PFSK-1 (cell line): ENCODE measurements around the gene DNMT3B.
A peak's percentile ranks its signal among the peaks of the same experiment; 100 is the strongest.

Source experiments
- FOXP2 ChIP-seq: optimal IDR thresholded peaks from 2 replicates; pipeline ENCODE3; 2011; ENCODE audit warnings: borderline replicate concordance, control low read depth, inconsistent platforms; ENCODE audit not compliant: insufficient read depth; ENCODE audit errors: extremely low read length, extremely low read depth
- POLR2AphosphoS5 ChIP-seq: IDR thresholded peaks from 2 replicates; pipeline ENCODE4 v1.6.1; 2012; ENCODE audit warnings: low read depth, mild to moderate bottlenecking, control low read depth, low read length, moderate library complexity
- SIN3A ChIP-seq: IDR thresholded peaks from 2 replicates; pipeline ENCODE4 v1.6.1; 2012; ENCODE audit warnings: mild to moderate bottlenecking, low read length, moderate library complexity, borderline replicate concordance; ENCODE audit not compliant: insufficient read depth
- TAF1 ChIP-seq: IDR thresholded peaks from 2 replicates; pipeline ENCODE4 v1.6.1; 2012; ENCODE audit warnings: low read length, control low read depth, borderline replicate concordance; ENCODE audit not compliant: insufficient read depth
- TF ChIP-seq, protein P1 (sequence below), 2 experiments: IDR thresholded peaks; 2 replicates each; pipeline versions ENCODE4 v1.6.1 to v1.8.0; 2011 to 2012; ENCODE audit warnings: low read depth in 2 of 2, low read length in 2 of 2, control low read depth in 1 of 2, inconsistent platforms in 1 of 2, mild to moderate bottlenecking in 1 of 2, moderate library complexity in 1 of 2; ENCODE audit not compliant: insufficient read depth in 1 of 2

DNMT3B gene

DNA sequence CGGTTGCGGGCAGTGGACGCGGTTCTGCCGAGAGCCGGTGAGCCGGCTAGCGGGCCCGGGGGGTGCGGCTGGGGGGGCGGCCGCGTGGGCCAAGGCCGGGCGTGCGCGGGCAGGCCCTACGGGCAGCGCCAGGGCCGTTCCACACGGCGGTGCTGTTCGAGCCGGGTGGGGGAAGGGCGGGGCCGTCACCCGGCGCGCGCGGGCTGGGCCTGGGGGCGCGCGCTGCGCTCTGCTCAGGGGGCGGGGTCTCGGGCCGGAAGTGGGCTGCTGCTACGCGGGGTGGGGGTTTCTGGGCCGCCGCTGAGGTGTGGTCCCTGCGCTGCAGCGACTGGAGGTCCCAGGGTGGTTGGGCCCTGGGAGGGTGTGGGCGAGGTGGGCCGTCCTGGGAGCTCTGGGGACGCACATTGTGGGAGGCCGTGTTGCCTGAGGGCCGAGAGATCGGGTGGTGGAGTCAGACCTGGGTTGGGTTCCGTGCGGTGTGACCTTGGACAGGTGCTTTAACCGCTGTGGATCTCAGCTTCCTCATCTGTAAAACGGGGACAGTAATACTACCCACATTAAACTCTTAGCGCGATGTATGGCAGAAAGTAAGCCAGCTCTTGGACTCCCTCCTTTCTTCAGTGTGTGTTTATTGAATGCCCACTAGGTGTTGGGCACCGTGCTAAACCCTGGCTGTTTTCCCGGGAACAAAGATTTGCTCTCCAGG is 58.0 kb downstream of the DNMT3B start:
- TF ChIP-seq, protein P1, sequence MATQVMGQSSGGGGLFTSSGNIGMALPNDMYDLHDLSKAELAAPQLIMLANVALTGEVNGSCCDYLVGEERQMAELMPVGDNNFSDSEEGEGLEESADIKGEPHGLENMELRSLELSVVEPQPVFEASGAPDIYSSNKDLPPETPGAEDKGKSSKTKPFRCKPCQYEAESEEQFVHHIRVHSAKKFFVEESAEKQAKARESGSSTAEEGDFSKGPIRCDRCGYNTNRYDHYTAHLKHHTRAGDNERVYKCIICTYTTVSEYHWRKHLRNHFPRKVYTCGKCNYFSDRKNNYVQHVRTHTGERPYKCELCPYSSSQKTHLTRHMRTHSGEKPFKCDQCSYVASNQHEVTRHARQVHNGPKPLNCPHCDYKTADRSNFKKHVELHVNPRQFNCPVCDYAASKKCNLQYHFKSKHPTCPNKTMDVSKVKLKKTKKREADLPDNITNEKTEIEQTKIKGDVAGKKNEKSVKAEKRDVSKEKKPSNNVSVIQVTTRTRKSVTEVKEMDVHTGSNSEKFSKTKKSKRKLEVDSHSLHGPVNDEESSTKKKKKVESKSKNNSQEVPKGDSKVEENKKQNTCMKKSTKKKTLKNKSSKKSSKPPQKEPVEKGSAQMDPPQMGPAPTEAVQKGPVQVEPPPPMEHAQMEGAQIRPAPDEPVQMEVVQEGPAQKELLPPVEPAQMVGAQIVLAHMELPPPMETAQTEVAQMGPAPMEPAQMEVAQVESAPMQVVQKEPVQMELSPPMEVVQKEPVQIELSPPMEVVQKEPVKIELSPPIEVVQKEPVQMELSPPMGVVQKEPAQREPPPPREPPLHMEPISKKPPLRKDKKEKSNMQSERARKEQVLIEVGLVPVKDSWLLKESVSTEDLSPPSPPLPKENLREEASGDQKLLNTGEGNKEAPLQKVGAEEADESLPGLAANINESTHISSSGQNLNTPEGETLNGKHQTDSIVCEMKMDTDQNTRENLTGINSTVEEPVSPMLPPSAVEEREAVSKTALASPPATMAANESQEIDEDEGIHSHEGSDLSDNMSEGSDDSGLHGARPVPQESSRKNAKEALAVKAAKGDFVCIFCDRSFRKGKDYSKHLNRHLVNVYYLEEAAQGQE (IDR thresholded peaks at IDR 0.05; ENCODE audit: insufficient read depth in 1 of 2, low read depth in 2 of 2, low read length in 2 of 2): no peak
- no peak for TF ChIP-seq TAF1
- TF ChIP-seq POLR2AphosphoS5: 0 out of 2 replicates have a peak, but pooled peaks have one; percentile 28
- TF ChIP-seq SIN3A: no peak
- TF ChIP-seq FOXP2: peak; percentile 19

DNA sequence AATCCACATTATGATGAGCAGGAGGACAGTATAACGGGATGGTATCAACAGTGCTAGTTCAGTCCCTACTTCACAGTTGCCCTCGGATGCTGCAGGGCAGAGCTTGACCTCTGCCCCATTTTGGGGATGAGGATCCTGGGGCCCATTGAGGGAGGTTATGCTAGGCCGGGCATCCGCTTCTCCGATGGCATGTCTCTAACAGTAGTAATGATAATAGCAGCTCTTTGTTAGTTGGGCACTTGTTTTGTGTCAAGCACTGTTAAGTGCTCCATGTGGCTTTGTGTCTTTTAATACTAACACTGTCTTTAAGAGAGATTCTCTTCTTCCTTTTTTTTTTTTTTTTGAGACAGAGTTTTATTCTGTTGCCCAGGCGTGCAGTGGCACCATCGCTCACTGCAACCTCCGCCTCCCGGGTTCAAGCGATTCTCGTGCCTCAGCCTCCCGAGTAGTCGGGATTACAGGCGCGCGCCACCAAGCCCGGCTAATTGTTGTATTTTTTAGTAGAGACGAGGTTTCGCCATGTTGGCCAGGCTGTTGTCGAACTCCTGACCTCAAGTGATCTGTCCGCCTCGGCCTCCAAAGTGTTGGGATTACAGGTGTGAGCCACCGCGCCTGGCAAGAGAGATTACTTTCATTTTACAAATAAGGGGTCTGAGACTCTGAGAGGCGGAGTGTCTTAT is 58.7 kb downstream of the DNMT3B start:
- TF ChIP-seq TAF1: no peak
- no peak for TF ChIP-seq POLR2AphosphoS5
- TF ChIP-seq, protein P1 (IDR thresholded peaks at IDR 0.05; ENCODE audit: insufficient read depth in 1 of 2, low read depth in 2 of 2, low read length in 2 of 2): no peak
- TF ChIP-seq SIN3A: no peak
- no peak for TF ChIP-seq FOXP2

DNA sequence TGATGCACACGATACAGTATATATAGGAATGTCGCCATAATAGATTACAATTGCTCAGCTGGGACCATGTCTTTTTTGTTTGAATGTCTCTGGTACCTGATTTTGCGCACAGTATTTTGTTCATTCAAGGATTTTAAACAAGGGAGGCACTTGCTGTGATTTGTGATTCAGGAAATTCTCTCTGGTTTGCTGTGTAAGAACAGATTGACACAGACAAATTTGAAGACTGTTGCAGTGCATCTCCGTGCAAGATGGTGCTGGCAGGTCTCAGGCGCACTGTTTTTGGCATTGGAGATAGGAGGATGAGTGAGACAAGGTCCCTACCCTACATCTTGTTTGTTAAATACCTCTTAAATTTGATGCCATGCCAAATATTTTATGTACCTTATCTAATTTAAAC is 60.0 kb downstream of the DNMT3B start:
- TF ChIP-seq TAF1: no peak
- no peak for TF ChIP-seq POLR2AphosphoS5
- no peak for TF ChIP-seq SIN3A
- no peak for TF ChIP-seq FOXP2
- TF ChIP-seq, protein P1 (IDR thresholded peaks at IDR 0.05; ENCODE audit: insufficient read depth in 1 of 2, low read depth in 2 of 2, low read length in 2 of 2): no peak

DNA sequence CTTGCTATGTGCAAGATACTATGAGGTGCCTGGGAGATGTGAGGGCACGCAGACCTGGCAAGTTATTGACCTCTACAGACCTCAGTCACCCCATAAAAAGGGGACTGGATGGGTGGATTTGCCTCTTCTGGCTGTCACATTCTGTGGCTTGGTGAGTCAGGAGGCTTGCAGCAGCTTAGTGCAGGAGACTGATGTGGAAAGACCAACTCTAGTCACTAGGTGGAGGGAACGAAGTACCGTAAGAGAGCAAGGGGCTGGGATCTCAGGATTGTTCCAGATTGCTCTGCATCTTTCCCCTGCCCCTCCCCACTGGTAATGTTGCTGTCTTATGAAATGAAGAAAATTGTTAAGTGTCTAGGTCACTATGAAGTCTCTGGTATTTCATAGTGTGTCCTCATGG is 60.9 kb downstream of the DNMT3B start:
- TF ChIP-seq SIN3A (no peak), FOXP2 (no peak), TAF1 (no peak), POLR2AphosphoS5 (no peak)
- TF ChIP-seq, protein P1 (IDR thresholded peaks at IDR 0.05; ENCODE audit: insufficient read depth in 1 of 2, low read depth in 2 of 2, low read length in 2 of 2): no peak
